ACC112 (cell line): ENCODE results near the gene PCDH20.
"Not testable (repeated sequence)": the region's sequence is repeated elsewhere in the genome, so short reads cannot be mapped to it uniquely, and the experiment has no call there.

Experiments used
- H2AFZ ChIP-seq: fragments of 200-600 bp; sonication (generic); one replicate; pipeline ENCODE4 v1.6.0; 2017; ENCODE audit warnings: antibody characterized with exemption, low read length; ENCODE audit not compliant: unreplicated experiment
- H3K27ac ChIP-seq: fragments of 200-600 bp; sonication (generic); 2 replicates; pipeline ENCODE4 v1.5.1; 2014; ENCODE audit warnings: low read depth, mild to moderate bottlenecking, antibody characterized with exemption, low read length, moderate library complexity
- H3K27me3 ChIP-seq: fragments of 200-600 bp; sonication (generic); 2 replicates; pipeline ENCODE4 v1.6.1; 2014; ENCODE audit warnings: mild to moderate bottlenecking, antibody characterized with exemption, low read length, moderate library complexity, mixed read lengths; ENCODE audit not compliant: insufficient read depth
- H3K36me3 ChIP-seq: fragments of 200-600 bp; sonication (generic); 2 replicates; pipeline ENCODE4 v1.6.1; 2016; ENCODE audit warnings: mild to moderate bottlenecking, antibody characterized with exemption, low read length, moderate library complexity, mixed read lengths; ENCODE audit not compliant: insufficient read depth
- H3K4me1 ChIP-seq: fragments of 200-600 bp; sonication (generic); one replicate; pipeline ENCODE4 v1.6.1; 2016; ENCODE audit warnings: low read length, mixed read lengths; ENCODE audit not compliant: insufficient read depth, unreplicated experiment, control insufficient read depth
- H3K4me3 ChIP-seq: fragments of 200-600 bp; sonication (generic); 2 replicates; pipeline ENCODE4 v1.5.1; 2014; ENCODE audit warnings: mild to moderate bottlenecking, low read depth, low read length
- H3K79me2 ChIP-seq: fragments of 200-600 bp; sonication (generic); one replicate; pipeline ENCODE4 v1.6.0; 2016; ENCODE audit warnings: low read length; ENCODE audit not compliant: control insufficient read depth, unreplicated experiment, insufficient read depth

PCDH20 gene

DNA sequence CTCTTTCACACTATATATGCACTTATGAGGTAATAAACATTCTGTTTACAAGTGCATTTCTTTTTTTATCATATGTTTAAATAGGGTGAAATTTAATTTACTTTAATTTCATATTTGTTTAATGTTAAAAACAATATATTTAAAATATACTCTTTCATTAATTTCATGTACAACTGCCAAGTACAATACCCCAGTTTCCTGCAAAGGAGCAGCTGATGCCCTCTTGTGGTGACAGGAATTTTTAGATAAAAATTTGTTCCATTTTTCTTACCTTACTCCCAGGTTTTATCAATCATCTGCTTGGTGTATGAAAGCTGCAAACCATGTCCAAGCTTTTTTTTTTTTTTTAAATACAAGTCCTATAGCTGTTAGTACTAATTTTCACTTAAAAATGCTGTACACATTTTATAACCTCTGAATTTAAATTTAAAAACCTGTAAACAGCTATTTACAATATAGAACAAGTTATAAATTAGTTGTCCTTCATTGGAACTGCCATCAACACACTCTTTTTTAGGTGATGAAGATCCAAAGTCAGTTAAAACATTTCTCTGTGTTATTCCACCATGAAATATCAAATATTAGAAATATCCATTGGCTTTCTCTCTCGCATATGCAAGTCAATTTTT lies 4.9 kb downstream of the PCDH20 start:
- no peaks in the 10 kb centered on the region for H3K36me3 ChIP-seq
- H2AFZ ChIP-seq: no peak overlapping the region
- H3K4me1 ChIP-seq: no peaks in the 10 kb centered on the region
- peaks cover 43% of the 10 kb centered on the region for H3K27me3 ChIP-seq
- H3K4me3 ChIP-seq: no peak overlapping the region
- H3K27ac ChIP-seq: no peak overlapping the region
- H3K79me2 ChIP-seq: no peaks in the 10 kb centered on the region

DNA sequence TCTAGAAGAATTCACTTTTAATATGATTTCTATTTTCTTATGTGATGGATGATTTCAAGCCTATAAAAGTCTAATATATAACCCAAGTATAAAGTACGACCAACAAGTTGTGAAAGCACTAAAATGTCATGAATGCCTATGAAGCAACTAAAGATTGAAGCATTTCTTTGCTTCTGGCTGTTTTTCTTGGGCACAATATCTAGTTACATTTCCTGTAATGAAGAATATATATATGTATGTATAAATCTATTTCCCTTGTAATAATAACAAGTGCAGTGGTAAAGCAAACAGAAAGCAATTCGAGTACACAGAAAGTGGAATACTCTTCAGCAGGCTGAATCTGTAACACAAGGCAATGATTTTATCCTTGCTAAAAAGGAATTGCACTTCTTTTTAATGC lies 5.4 kb downstream of the PCDH20 start:
- no peaks in the 10 kb centered on the region for H3K36me3 ChIP-seq
- no peaks in the 10 kb centered on the region for H3K4me1 ChIP-seq
- H3K4me3 ChIP-seq: no peak overlapping the region
- H3K27ac ChIP-seq: no peak overlapping the region
- peaks cover 38% of the 10 kb centered on the region for H3K27me3 ChIP-seq
- no peak overlapping the region for H2AFZ ChIP-seq
- no peaks in the 10 kb centered on the region for H3K79me2 ChIP-seq

DNA sequence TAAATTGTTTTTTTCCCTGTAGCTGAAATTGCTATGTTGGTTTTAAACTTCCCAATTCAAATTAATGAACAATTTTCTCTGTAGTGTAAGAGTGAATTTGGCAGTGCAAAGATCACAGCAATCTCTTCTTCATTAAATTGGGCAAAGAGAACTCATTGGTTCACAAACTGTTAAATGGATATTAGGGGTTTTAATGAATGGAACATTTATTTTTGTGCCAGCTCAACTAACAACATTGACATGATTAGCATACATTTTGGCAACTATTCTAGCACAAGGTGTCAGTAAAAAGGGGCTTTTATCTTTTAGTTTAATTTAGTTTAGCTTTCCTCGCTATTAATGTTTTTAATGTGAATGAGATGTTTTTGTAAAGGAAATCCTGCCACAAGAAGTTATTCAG lies 7.1 kb downstream of the PCDH20 start:
- H2AFZ ChIP-seq: no peak overlapping the region
- no peaks in the 10 kb centered on the region for H3K79me2 ChIP-seq
- H3K4me3 ChIP-seq: no peak overlapping the region
- no peaks in the 10 kb centered on the region for H3K36me3 ChIP-seq
- peaks cover 21% of the 10 kb centered on the region for H3K27me3 ChIP-seq
- no peaks in the 10 kb centered on the region for H3K4me1 ChIP-seq
- no peak overlapping the region for H3K27ac ChIP-seq

DNA sequence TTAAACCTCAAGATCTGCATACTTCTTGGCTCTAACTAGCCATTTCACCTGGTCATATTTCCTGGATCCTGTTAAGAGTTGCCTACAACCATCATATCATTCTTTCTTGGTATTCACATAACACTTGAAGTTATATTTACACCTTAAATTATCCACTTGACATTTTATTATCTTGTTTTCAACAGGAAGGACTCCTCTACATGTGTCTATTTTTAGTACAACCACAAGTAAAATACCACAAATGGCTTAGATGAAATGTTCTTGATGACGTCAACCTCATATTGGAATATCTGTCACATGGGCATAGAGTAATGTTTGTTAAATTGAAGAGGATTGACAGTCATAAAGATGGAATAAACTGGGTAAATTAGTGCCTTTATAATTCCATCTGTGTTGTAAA lies 9.4 kb downstream of the PCDH20 start:
- Histone ChIP-seq H3K36me3 (no peaks in the 10 kb centered on the region), H3K27ac (no peak overlapping the region), H3K27me3 (peaks cover 5% of the 10 kb centered on the region; the same call in 1 of the 2 replicates), H2AFZ (no peak overlapping the region), H3K4me1 (no peaks in the 10 kb centered on the region), H3K4me3 (no peak overlapping the region), H3K79me2 (no peaks in the 10 kb centered on the region)

DNA sequence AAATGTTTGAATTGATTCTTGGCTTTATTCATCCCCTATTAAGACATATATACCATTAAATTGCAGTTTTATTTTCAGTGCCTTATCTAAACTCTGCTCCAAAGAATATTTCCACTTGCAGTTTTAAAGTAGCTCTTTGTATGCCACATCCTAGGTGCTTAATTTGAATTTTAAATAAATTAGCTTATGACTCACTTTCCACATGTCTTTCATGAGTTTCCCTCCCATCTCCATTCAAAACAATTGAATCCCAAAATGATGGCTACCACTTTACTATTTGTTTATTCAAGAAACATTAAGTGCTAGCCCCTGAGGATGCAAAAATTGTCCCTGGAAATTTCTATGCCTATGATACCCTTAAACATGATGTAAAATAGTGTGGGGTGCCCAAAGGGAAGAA lies 19.5 kb downstream of the PCDH20 start:
- Histone ChIP-seq H3K36me3 (no peaks in the 10 kb centered on the region), H3K4me3 (no peak overlapping the region), H3K4me1 (no peaks in the 10 kb centered on the region), H3K27ac (no peak overlapping the region), H3K27me3 (no peaks in the 10 kb centered on the region), H3K79me2 (no peaks in the 10 kb centered on the region), H2AFZ (no peak overlapping the region)

DNA sequence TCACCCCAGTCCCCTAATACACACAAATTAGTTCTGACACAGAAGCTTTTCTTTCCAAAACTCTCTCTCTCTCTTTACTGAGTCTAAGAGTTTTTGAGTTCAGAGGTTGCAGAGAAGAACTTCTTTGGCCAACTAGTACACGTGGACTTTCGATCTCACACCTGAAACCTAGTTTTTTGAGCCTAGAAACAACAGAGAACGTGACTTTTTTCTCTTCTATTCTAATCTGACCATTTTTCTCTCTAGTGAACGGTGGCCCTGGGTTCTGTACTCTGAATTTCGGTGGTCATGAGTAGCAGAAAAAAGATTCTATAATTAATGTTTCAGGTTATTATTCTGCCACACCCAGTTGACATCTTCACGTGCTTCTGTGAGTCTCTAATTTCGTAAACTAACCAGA lies 24.2 kb downstream of the PCDH20 start:
- Histone ChIP-seq H3K27ac (no peak overlapping the region), H3K4me1 (no peaks in the 10 kb centered on the region), H3K27me3 (no peaks in the 10 kb centered on the region), H2AFZ (no peak overlapping the region), H3K36me3 (no peaks in the 10 kb centered on the region), H3K4me3 (no peak overlapping the region), H3K79me2 (no peaks in the 10 kb centered on the region)

DNA sequence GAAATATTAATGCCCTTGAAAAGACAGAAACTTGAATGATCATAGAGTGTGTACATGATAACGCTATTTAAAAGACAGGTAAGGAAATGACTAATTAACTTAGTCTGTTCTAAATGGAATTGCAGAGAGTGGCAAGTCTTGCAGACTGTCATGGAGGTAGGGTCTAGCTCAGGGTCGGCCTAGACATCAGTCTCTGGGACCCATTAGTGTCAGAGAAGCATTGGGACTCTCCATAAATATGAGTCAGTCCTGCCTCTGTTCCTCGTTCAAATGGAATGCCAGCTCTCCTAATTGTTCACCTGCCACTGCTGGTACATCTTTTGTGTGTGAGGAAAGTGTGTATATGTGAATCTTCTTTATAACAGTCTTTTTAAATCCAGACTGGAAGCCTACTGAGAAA lies 28.0 kb downstream of the PCDH20 start:
- Histone ChIP-seq H3K4me3 (no peak overlapping the region), H3K36me3 (no peaks in the 10 kb centered on the region), H2AFZ (no peak overlapping the region), H3K79me2 (no peaks in the 10 kb centered on the region), H3K27me3 (no peaks in the 10 kb centered on the region), H3K4me1 (no peaks in the 10 kb centered on the region), H3K27ac (no peak overlapping the region)

DNA sequence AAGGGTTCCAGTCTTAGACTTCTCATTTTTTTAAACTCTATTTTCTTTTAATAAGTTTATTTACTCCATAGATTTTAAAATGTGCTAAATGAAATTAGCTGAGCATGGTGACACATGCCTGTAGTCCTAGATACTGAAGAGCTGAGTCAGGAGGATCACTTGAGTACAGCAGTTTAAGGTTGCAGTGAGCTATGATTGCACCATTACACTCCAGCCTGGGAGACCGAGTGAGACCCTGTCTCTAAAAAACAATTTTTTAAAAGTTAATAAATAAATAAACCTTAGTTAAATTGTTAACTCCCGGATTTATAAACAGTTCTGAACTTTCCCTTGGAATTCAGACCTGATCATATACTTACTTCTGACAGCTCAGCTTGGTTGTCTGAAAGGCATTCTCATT lies 32.5 kb downstream of the PCDH20 start:
- Histone ChIP-seq H3K27ac (no peak overlapping the region), H3K4me3 (no peak overlapping the region), H3K79me2 (no peaks in the 10 kb centered on the region)

DNA sequence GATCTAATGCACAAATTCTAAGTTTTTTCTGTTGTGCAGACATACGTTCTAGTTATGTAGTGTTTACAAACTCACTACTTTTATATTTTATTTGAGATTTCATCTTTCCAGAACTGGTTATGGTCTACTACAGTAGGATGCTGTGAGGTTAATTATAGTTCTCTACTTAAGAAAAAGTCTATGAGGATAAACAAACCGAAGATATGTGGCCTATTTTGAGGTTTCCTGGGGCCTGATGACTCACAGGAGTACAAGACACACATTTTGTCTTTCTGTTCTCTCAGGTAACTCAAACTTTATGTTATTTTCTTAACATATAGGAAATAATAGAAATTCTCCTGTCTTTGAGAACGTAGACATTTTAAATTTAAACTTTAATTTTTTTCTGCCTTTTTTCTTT lies 45.1 kb downstream of the PCDH20 start:
- Histone ChIP-seq H3K4me3 (no peak overlapping the region), H3K27ac (no peak overlapping the region), H3K4me1 (no peaks in the 10 kb centered on the region), H3K79me2 (no peaks in the 10 kb centered on the region), H3K27me3 (no peaks in the 10 kb centered on the region), H2AFZ (no peak overlapping the region), H3K36me3 (no peaks in the 10 kb centered on the region)

More for the DNA sequence above, 32.5 kb downstream of the PCDH20 start:
- Histone ChIP-seq H3K4me1 (no peaks in the 10 kb centered on the region), H3K27me3 (no peaks in the 10 kb centered on the region), H2AFZ (no peak overlapping the region), H3K36me3 (no peaks in the 10 kb centered on the region)

DNA sequence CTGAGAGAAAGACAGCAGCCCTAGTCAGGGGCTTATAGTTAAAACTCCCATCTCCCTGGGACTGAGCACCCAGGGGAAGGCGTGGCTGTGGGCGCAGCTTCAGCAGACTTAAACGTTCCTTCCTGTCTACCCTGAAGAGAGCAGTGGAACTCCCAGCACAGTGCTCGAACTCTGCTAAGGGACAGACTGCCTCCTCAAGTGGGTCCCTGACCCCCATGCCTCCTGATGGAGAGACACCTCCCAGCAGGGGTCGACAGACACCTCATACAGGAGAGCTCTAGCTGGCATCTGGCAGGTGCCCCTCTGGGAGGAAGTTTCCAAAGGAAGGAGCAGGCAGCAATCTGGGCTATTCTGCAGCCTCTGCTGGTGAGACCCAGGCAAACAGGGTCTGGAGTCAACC lies 51.0 kb downstream of the PCDH20 start:
- H3K27ac ChIP-seq, H3K4me3 ChIP-seq, H3K79me2 ChIP-seq, H2AFZ ChIP-seq, H3K36me3 ChIP-seq, H3K27me3 ChIP-seq, H3K4me1 ChIP-seq: not testable (repeated sequence)

DNA sequence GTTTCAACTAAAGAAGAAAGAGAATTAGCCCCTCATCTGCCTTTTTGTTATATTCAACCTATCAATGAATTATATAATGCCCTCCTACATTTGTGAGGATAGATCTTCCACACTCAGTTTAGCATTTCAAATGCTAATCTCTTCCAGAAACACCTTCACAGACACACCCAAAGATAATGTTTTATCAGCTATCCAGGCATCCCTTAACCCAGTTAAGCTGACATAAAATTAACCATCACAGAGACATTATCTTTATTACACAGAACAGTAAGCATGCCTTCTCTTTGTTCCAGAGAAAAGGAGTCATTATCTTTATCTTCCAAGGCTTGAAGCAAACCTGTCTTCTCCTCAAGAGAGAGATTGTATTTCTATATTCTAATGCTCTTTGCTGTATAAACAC lies 53.1 kb downstream of the PCDH20 start:
- no peak overlapping the region for H3K27ac ChIP-seq
- no peaks in the 10 kb centered on the region for H3K27me3 ChIP-seq
- no peaks in the 10 kb centered on the region for H3K36me3 ChIP-seq
- H3K4me3 ChIP-seq: no peak overlapping the region
- no peak overlapping the region for H2AFZ ChIP-seq
- H3K4me1 ChIP-seq: no peaks in the 10 kb centered on the region
- H3K79me2 ChIP-seq: no peaks in the 10 kb centered on the region
